HEK293 (cell line): ENCODE measurements around the gene HNRNPL.

ENCODE experiments used
- INSM2 ChIP-seq: fragments of 450-650 bp; formaldehyde crosslinking; IDR thresholded peaks from 2 replicates; pipeline ENCODE4 v1.5.1; 2016; ENCODE audit warnings: missing biosample characterization, missing genetic modification characterization
- KLF9 ChIP-seq: fragments of 450-650 bp; formaldehyde crosslinking; IDR thresholded peaks from 2 replicates; pipeline ENCODE4 v1.5.1; 2016; ENCODE audit warnings: missing biosample characterization, missing genetic modification characterization, low read depth
- ZNF138 ChIP-seq: fragments of 450-650 bp; formaldehyde crosslinking; IDR thresholded peaks from 2 replicates; pipeline ENCODE4 v1.5.1; 2016; ENCODE audit warnings: missing biosample characterization, missing genetic modification characterization, borderline replicate concordance
- ZNF24 ChIP-seq: fragments of 450-650 bp; formaldehyde crosslinking; IDR thresholded peaks from 2 replicates; pipeline ENCODE4 v1.5.1; 2016; ENCODE audit warnings: missing biosample characterization, missing genetic modification characterization
- ZNF248 ChIP-seq: fragments of 450-650 bp; formaldehyde crosslinking; IDR thresholded peaks from 2 replicates; pipeline ENCODE4 v1.5.1; 2017; ENCODE audit warnings: missing biosample characterization, missing genetic modification characterization

DNA sequence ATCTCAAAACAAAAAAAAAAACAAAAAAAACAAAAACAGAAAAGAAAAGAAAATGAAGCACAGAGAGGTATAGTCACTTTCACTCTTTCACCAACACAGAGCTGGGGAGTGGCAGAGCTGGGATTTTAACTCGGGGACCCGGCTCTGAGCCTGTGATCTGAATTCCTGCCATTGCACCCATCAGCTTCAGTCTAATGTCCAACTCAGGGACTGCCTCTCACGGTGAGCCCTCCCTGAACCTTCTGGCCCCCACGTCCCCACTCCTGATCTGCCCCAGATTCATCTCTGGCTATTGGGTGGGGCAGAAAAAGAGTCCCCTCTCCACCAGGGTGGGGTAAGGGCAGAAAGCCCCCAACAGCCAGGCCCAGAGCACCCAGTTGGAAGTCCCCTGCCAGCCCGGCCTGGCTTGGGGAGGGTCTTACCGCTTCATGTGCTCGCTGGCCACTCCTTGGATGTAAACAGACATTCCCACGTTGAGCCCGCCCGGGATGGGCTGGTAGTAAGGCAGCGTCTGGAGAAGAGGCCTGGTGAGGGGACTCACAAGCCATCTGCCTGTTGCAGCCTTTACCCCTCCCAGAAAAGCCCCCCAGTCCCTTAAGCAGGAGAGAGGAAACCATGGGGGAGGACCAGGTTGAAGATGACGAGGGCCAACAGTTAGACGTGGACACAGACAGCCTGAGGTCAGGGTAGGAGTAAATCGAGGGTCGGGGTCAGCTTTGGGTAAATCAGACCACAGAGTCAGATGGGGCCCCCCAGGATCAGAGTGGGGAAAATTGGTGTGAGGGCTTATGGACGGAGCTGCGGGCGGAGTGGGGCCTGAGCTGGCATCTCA, 37.6 kb downstream of the HNRNPL start:
- TF ChIP-seq KLF9 (tag by site-specific recombination) (no peak), INSM2 (tag by site-specific recombination) (no peak), ZNF24 (tag by site-specific recombination) (no peak), ZNF138 (no peak), ZNF248 (tag by site-specific recombination) (no peak)
